ENCODE results near the gene TRAF7. TPM values are rescaled to one million over a fixed set of nuclear protein-coding genes. Genes with fewer than 3 reads are reported as not detected.

Gene TRAF7
- total and polyA plus RNA-seq, 2 of the 13 experiments (the other 11 are each of a cell fraction or from before 2014, with no cell fraction given), result 47.9 to 65.6 TPM

- peak; percentile 21; the same call in 1 of the 2 replicates for TF ChIP-seq ZNF292 (CRISPR knock-in tag; IDR thresholded peaks at IDR 0.05; ENCODE audit: borderline replicate concordance, low read depth)
- TF ChIP-seq FUBP1 (CRISPR knock-in tag; IDR thresholded peaks at IDR 0.05; ENCODE audit: borderline replicate concordance), result no peak
- TF ChIP-seq CENPX (CRISPR knock-in tag; IDR thresholded peaks at IDR 0.05), result no peak
- peak; percentile 39; the same call in 1 of the 2 replicates for TF ChIP-seq MYNN (CRISPR knock-in tag; IDR thresholded peaks at IDR 0.05; ENCODE audit: low read depth)
- TF ChIP-seq ARNT (IDR thresholded peaks at IDR 0.05), result no peak
- no peak for TF ChIP-seq RARG (CRISPR knock-in tag; IDR thresholded peaks at IDR 0.05; ENCODE audit: low read depth)
- TF ChIP-seq ZNF569 (CRISPR knock-in tag; IDR thresholded peaks at IDR 0.05; ENCODE audit: borderline replicate concordance), result no peak
- peak; percentile 79; the same call in 1 of the 2 replicates for TF ChIP-seq NR2F2 (IDR thresholded peaks at IDR 0.05; ENCODE audit: borderline replicate concordance, low read depth)
- TF ChIP-seq NR2F6 (IDR thresholded peaks at IDR 0.05), result peak; percentile 71; the same call in 1 of the 2 replicates
- peak; percentile 55; the same call in 1 of the 2 replicates for TF ChIP-seq NR2F6 (CRISPR knock-in tag; IDR thresholded peaks at IDR 0.05)
- no peak for TF ChIP-seq CC2D1A (CRISPR knock-in tag; IDR thresholded peaks at IDR 0.05)
- no peak for TF ChIP-seq SMC3 (IDR thresholded peaks at IDR 0.05; ENCODE audit: low read length)
- peak; percentile 90 for TF ChIP-seq E2F1 (CRISPR knock-in tag; IDR thresholded peaks at IDR 0.05)
- TF ChIP-seq POLR2AphosphoS5 (IDR thresholded peaks at IDR 0.05; ENCODE audit: low read depth, low read length), result peak; percentile 100
- peak; percentile 37; the same call in 1 of the 2 replicates for TF ChIP-seq RERE (CRISPR knock-in tag; IDR thresholded peaks at IDR 0.05; ENCODE audit: low read depth)
- no peak for TF ChIP-seq ETS1 (CRISPR knock-in tag; IDR thresholded peaks at IDR 0.05)
- no peak for TF ChIP-seq ZNF251 (CRISPR knock-in tag; IDR thresholded peaks at IDR 0.05)
- TF ChIP-seq RFX1 (IDR thresholded peaks at IDR 0.05), result no peak
- TF ChIP-seq ZNF24 (IDR thresholded peaks at IDR 0.05), result no peak
Observed at GRCh38 chr16:2155091-2155950, at the start of gene TRAF7 (continued).
